IMR-90 (cell line): ENCODE measurements around the gene GLYAT. TPM values are rescaled to one million over a fixed set of nuclear protein-coding genes. Genes with fewer than 3 reads are reported as not detected.

ENCODE experiments used
- ATAC-seq: fragments of 200-7000 bp; cut with Tn5 transposase; 2 replicates; pipeline ENCODE4 v1.9.1; 2020; ENCODE audit warnings: low read depth, mild to moderate bottlenecking, moderate library complexity
- BruUV-seq: library from RNA; stranded (reverse); fragments of 400-500 nt; replicated peaks from 2 replicates; lab custom pipeline; 2021; lab: Mats Ljungman, UMichigan
- CTCF ChIA-PET: fragments of 300-600 bp; formaldehyde crosslinking; extraction: SDS; loops from one replicate; lab custom pipeline; 2021; ENCODE audit warnings: antibody characterized with exemption; lab: Yijun Ruan, JAX
- POLR2A ChIA-PET: fragments of 300-600 bp; sonication (Branson Sonifier 250); formaldehyde crosslinking; loops from one replicate; lab custom pipeline; 2022; ENCODE audit warnings: antibody characterized with exemption; ENCODE audit not compliant: unreplicated experiment; lab: Charles Lee
- DNase-seq: peaks from one replicate; pipeline ENCODE4 v3.0.0; 2013
- H2AFZ ChIP-seq: replicated peaks from 2 replicates; pipeline ENCODE3; 2013; ENCODE audit warnings: low read length, mild to moderate bottlenecking; ENCODE audit not compliant: poor library complexity
- H2AK5ac ChIP-seq: 2 replicates; pipeline ENCODE4 v1.6.1; 2013; ENCODE audit warnings: low read depth, low read length, inconsistent platforms
- H2AK9ac ChIP-seq: replicated peaks from 2 replicates; pipeline ENCODE3; 2013; ENCODE audit warnings: mild to moderate bottlenecking, low read depth, low read length, moderate library complexity; ENCODE audit not compliant: poor library complexity
- H2BK120ac ChIP-seq: 2 replicates; pipeline ENCODE4 v1.6.1; 2013; ENCODE audit warnings: low read depth, low read length, inconsistent platforms
- H2BK15ac ChIP-seq: 3 replicates; pipeline ENCODE4 v1.6.1; 2013; ENCODE audit warnings: low read depth, low read length, inconsistent platforms
- H2BK20ac ChIP-seq: 2 replicates; pipeline ENCODE4 v1.6.1; 2013; ENCODE audit warnings: low read depth, mild to moderate bottlenecking, inconsistent platforms, low read length, moderate library complexity
- H2BK5ac ChIP-seq: 2 replicates; pipeline ENCODE4 v1.6.1; 2013; ENCODE audit warnings: mild to moderate bottlenecking, low read depth, low read length, inconsistent platforms; ENCODE audit not compliant: poor library complexity, severe bottlenecking
- H3K14ac ChIP-seq: replicated peaks from 2 replicates; pipeline ENCODE4 v1.6.1; 2013; ENCODE audit warnings: low read depth, low read length, inconsistent platforms
- H3K18ac ChIP-seq: 2 replicates; pipeline ENCODE4 v1.6.1; 2013; ENCODE audit warnings: low read depth, low read length, control low read depth
- H3K23ac ChIP-seq: 2 replicates; pipeline ENCODE4 v1.6.1; 2013; ENCODE audit warnings: low read depth, low read length, inconsistent platforms
- H3K27ac ChIP-seq: 2 replicates; pipeline ENCODE4 v1.5.1; 2013; ENCODE audit warnings: mild to moderate bottlenecking, control low read depth, low read length; ENCODE audit not compliant: insufficient read depth
- H3K27me3 ChIP-seq: 2 replicates; pipeline ENCODE4 v1.6.1; 2013; ENCODE audit warnings: low read length; ENCODE audit not compliant: control insufficient read depth, insufficient read depth
- H3K36me3 ChIP-seq: 2 replicates; pipeline ENCODE4 v1.6.1; 2013; ENCODE audit warnings: low read length, mixed read lengths; ENCODE audit not compliant: control insufficient read depth, insufficient read depth
- H3K4ac ChIP-seq: 2 replicates; pipeline ENCODE4 v1.6.1; 2013; ENCODE audit warnings: low read depth, low read length, inconsistent platforms
- H3K4me1 ChIP-seq: 2 replicates; pipeline ENCODE4 v1.6.1; 2013; ENCODE audit warnings: low read length, mixed read lengths; ENCODE audit not compliant: control insufficient read depth, insufficient read depth
- H3K4me2 ChIP-seq: 2 replicates; pipeline ENCODE4 v1.6.1; 2013; ENCODE audit warnings: low read depth, mild to moderate bottlenecking, control low read depth, low read length, moderate library complexity
- H3K4me3 ChIP-seq: 2 replicates; pipeline ENCODE4 v1.5.1; 2013; ENCODE audit warnings: low read depth, mild to moderate bottlenecking, control low read depth, low read length, moderate library complexity; ENCODE audit not compliant: insufficient read depth
- H3K56ac ChIP-seq: 2 replicates; pipeline ENCODE4 v1.6.1; 2013; ENCODE audit warnings: low read length, inconsistent platforms; ENCODE audit not compliant: insufficient read depth; ENCODE audit errors: extremely low read depth
- H3K79me1 ChIP-seq, 2 experiments: 2 replicates each; pipeline ENCODE4 v1.6.1; 2013; ENCODE audit warnings: low read length in 2 of 2, inconsistent platforms in 1 of 2, low read depth in 1 of 2
- H3K9ac ChIP-seq: 2 replicates; pipeline ENCODE4 v1.6.1; 2013; ENCODE audit warnings: low read depth, low read length, control low read depth
- H3K9me1 ChIP-seq: 2 replicates; pipeline ENCODE4 v1.6.1; 2013; ENCODE audit warnings: low read length, inconsistent platforms; ENCODE audit not compliant: insufficient read depth
- H3K9me3 ChIP-seq: 2 replicates; pipeline ENCODE4 v1.6.1; 2013; ENCODE audit warnings: low read length; ENCODE audit not compliant: control insufficient read depth, insufficient read depth
- H4K20me1 ChIP-seq: 2 replicates; pipeline ENCODE4 v1.6.1; 2013; ENCODE audit warnings: low read length, inconsistent platforms; ENCODE audit not compliant: insufficient read depth
- H4K5ac ChIP-seq: 2 replicates; pipeline ENCODE4 v1.6.1; 2013; ENCODE audit warnings: mild to moderate bottlenecking, low read depth, low read length, control low read depth
- H4K8ac ChIP-seq, 2 experiments: 2 replicates each; pipeline ENCODE4 v1.6.1; 2013; ENCODE audit warnings: low read depth in 2 of 2, low read length in 2 of 2, control low read depth in 1 of 2, inconsistent platforms in 1 of 2
- H4K91ac ChIP-seq: 2 replicates; pipeline ENCODE4 v1.6.1; 2013; ENCODE audit warnings: low read depth, low read length, inconsistent platforms; ENCODE audit not compliant: insufficient read depth
- BHLHE40 ChIP-seq: fragments of 150-350 bp; IDR thresholded peaks from 2 replicates; pipeline ENCODE4 v1.6.1; 2016; ENCODE audit warnings: mild to moderate bottlenecking, low read depth, low read length
- CEBPB ChIP-seq: IDR thresholded peaks from 2 replicates; pipeline ENCODE4 v1.6.1; 2012; ENCODE audit warnings: low read depth, low read length, improper control_type of control experiment
- CHD1 ChIP-seq: IDR thresholded peaks from 2 replicates; pipeline ENCODE4 v1.6.1; 2012; ENCODE audit warnings: low read depth, low read length, improper control_type of control experiment
- CTCF ChIP-seq: conservative IDR thresholded peaks from 2 replicates; pipeline ENCODE4 v1.5.1; 2012; ENCODE audit warnings: mild to moderate bottlenecking, low read depth, low read length, improper control_type of control experiment
- ELK1 ChIP-seq: fragments of 150-350 bp; IDR thresholded peaks from 2 replicates; pipeline ENCODE4 v1.6.1; 2016; ENCODE audit warnings: low read depth, mild to moderate bottlenecking, low read length, moderate library complexity, borderline replicate concordance
- FOS ChIP-seq: fragments of 150-350 bp; IDR thresholded peaks from 2 replicates; pipeline ENCODE4 v1.6.1; 2016; ENCODE audit warnings: low read depth, low read length
- MAFK ChIP-seq: IDR thresholded peaks from 2 replicates; pipeline ENCODE4 v1.6.1; 2012; ENCODE audit warnings: low read depth, low read length, improper control_type of control experiment
- MAZ ChIP-seq: IDR thresholded peaks from 2 replicates; pipeline ENCODE4 v1.6.1; 2012; ENCODE audit warnings: low read depth, mild to moderate bottlenecking, low read length, improper control_type of control experiment, moderate library complexity, borderline replicate concordance
- MXI1 ChIP-seq: IDR thresholded peaks from 2 replicates; pipeline ENCODE4 v1.6.1; 2012; ENCODE audit warnings: low read depth, mild to moderate bottlenecking, low read length, moderate library complexity, borderline replicate concordance
- NFE2L2 ChIP-seq: fragments of 150-350 bp; IDR thresholded peaks from 2 replicates; pipeline ENCODE4 v1.6.1; 2016; ENCODE audit warnings: low read depth, mild to moderate bottlenecking, low read length
- POLR2A ChIP-seq: IDR thresholded peaks from 2 replicates; pipeline ENCODE4 v1.6.1; 2012; ENCODE audit warnings: mild to moderate bottlenecking, low read depth, low read length
- RAD21 ChIP-seq: IDR thresholded peaks from 2 replicates; pipeline ENCODE4 v1.6.1; 2012; ENCODE audit warnings: low read length, improper control_type of control experiment
- RCOR1 ChIP-seq: IDR thresholded peaks from 2 replicates; pipeline ENCODE4 v1.6.1; 2012; ENCODE audit warnings: mild to moderate bottlenecking, low read length, improper control_type of control experiment; ENCODE audit not compliant: insufficient replicate concordance
- RFX5 ChIP-seq: IDR thresholded peaks from 2 replicates; pipeline ENCODE4 v1.8.0; 2012; ENCODE audit warnings: low read depth, mild to moderate bottlenecking, low read length, moderate library complexity
- SMC3 ChIP-seq: fragments of 150-350 bp; IDR thresholded peaks from 2 replicates; pipeline ENCODE4 v1.6.1; 2016; ENCODE audit warnings: low read depth, mild to moderate bottlenecking, antibody characterized with exemption, low read length, moderate library complexity
- USF2 ChIP-seq: fragments of 150-350 bp; IDR thresholded peaks from 2 replicates; pipeline ENCODE4 v1.6.1; 2017; ENCODE audit warnings: mild to moderate bottlenecking, antibody characterized with exemption, low read length, low read depth
- WGBS, 2 experiments: methylation state at CpG; one replicate each; pipeline versions ENCODE4 v1.1.5 to v1.1.7; 2013; ENCODE audit warnings: missing lambda C conversion rate in 2 of 2; ENCODE audit not compliant: insufficient read length in 1 of 2; ENCODE audit errors: extremely low coverage in 2 of 2; 5-methylcytosine and 5-hydroxymethylcytosine counted together
- dilution Hi-C: fragments of 300-500 bp; cut with HindIII; formaldehyde crosslinking; loops from one replicate; pipeline ENCODE4 v1.14.3; 2018; ENCODE audit warnings: low sequenced_read_pairs; ENCODE audit not compliant: unreplicated experiment
- in situ Hi-C: fragments of 300-500 bp; cut with MboI; formaldehyde crosslinking; loops from 3 replicates; pipeline ENCODE4 v1.14.3; 2019; ENCODE audit warnings: low sequenced_read_pairs, inconsistent platforms, mixed read lengths
- intact Hi-C: fragments of 100-400 bp; cut with micrococcal nuclease; formaldehyde crosslinking; loops from 2 replicates; pipeline ENCODE4 v1.10.0; 2022
- polyA plus RNA-seq, 3 experiments: library from polyadenylated mRNA; depleted of rRNA; stranded (reverse); fragments of >200 nt; gene quantifications; 2 replicates each; pipeline ENCODE4 v1.2.3, GENCODE V29; 2012; ENCODE audit warnings: low replicate concordance in 1 of 3
- total RNA-seq: library from RNA; depleted of rRNA; stranded (reverse); fragments of >200 nt; gene quantifications from 2 replicates; pipeline ENCODE4 v1.2.3, GENCODE V29; 2012

Gene GLYAT
- total and polyA plus RNA-seq, 2 of the 4 experiments (the other 2 are of a cell fraction), result not detected

DNA sequence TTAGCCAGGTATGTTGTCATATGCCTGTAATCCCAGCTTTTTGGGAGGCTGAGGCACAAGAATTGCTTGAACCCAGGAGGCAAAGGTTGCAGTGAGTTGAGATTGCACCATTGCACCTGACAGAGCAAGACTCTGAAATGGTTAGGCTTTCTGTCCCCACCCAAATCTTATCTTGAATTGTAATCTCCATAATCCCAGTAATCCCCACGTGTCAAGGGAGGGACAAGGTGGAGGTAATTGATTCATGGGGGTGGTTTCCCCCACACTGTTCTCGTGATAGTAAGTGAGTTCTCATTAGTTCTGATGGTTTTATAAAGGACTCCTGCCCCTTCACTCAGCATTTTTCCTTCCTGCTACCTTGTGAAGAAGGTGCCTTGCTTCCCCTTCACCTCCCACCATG is 37.6 kb upstream of the GLYAT start:
- no peak overlapping the region for H3K4me3 ChIP-seq
- ChIA-PET CTCF (no interaction called here), POLR2A (no interaction called here)
- BruUV-seq, result no TSS peak
- no peak overlapping the region for H2AK9ac ChIP-seq
- WGBS, 2 experiments, result no CpG with 5 or more reads among the region's 2 CpGs
- in situ Hi-C loops, result no loop called here
- no peaks in the 10 kb centered on the region for H4K20me1 ChIP-seq
- H3K27me3 ChIP-seq, result no peaks in the 10 kb centered on the region; the same call in 1 of the 2 replicates
- no peak overlapping the region for H3K4ac ChIP-seq
- no peak overlapping the region for H3K23ac ChIP-seq
- H2BK20ac ChIP-seq, result no peak overlapping the region
- H2AFZ ChIP-seq, result no peak overlapping the region
- dilution Hi-C loops, result no loop called here
- H3K56ac ChIP-seq, result no peak overlapping the region
- no peak overlapping the region for H3K4me2 ChIP-seq
- no peak overlapping the region for H2AK5ac ChIP-seq
- H3K14ac ChIP-seq, result no peak overlapping the region
- no peak overlapping the region for H4K91ac ChIP-seq
- no peak overlapping the region for H2BK15ac ChIP-seq
- H3K79me1 ChIP-seq, result no peaks in the 10 kb centered on the region
- H3K36me3 ChIP-seq, result no peaks in the 10 kb centered on the region
- intact Hi-C loops, result no loop called here
- DNase-seq (no peak), ATAC-seq (no peak)
- H3K18ac ChIP-seq, result no peak overlapping the region
- H3K4me1 ChIP-seq, result no peaks in the 10 kb centered on the region
- no peak overlapping the region for H4K8ac ChIP-seq
- H2BK120ac ChIP-seq, result no peak overlapping the region
- TF ChIP-seq BHLHE40 (no peak), USF2 (no peak), ELK1 (no peak), POLR2A (no peak), CHD1 (no peak), NFE2L2 (no peak), RAD21 (no peak), RCOR1 (no peak), RFX5 (no peak), SMC3 (no peak), MXI1 (no peak), CEBPB (no peak), FOS (no peak), MAFK (no peak), CTCF (no peak), MAZ (no peak)
- no peak overlapping the region for H2BK5ac ChIP-seq
- no peak overlapping the region for H3K27ac ChIP-seq
- H4K5ac ChIP-seq, result no peak overlapping the region
- H3K9ac ChIP-seq, result no peak overlapping the region
- H3K9me3 ChIP-seq, result no peaks in the 10 kb centered on the region
- H3K9me1 ChIP-seq, result no peaks in the 10 kb centered on the region
